ENCODE results near the gene STAU1.
"Not testable (repeated sequence)": the region's sequence is repeated elsewhere in the genome, so short reads cannot be mapped to it uniquely, and the experiment has no call there.

STAU1 gene

GRCh38 chr20:49207076-49207475 is 18.9 kb upstream of the STAU1 start:
- TF ChIP-seq SPI1 (IDR thresholded peaks at IDR 0.05; ENCODE audit: low read depth, low read length) (0 out of 2 replicates have a peak, but pooled peaks have one; percentile 6), PAX5 (IDR thresholded peaks at IDR 0.05; ENCODE audit: insufficient read depth, low read length, severe bottlenecking) (no peak)
- FAIRE-seq: no peak
- DNase-seq (ENCODE audit: insufficient read length, low spot score): no peak

- DNase-seq (ENCODE audit: insufficient read length, low spot score) (no peak), FAIRE-seq (no peak)
- no peak for TF ChIP-seq SPI1 (IDR thresholded peaks at IDR 0.05; ENCODE audit: low read depth, low read length)
- TF ChIP-seq TAF1 (IDR thresholded peaks at IDR 0.05; ENCODE audit: low read depth, low read length): no peak
- no peak for TF ChIP-seq POLR2AphosphoS5 (IDR thresholded peaks at IDR 0.05; ENCODE audit: low read depth, low read length)
- TF ChIP-seq POU2F2 (IDR thresholded peaks at IDR 0.05; ENCODE audit: low read depth, low read length): no peak
- TF ChIP-seq PAX5 (IDR thresholded peaks at IDR 0.05; ENCODE audit: insufficient read depth, low read length, severe bottlenecking): no peak
- TF ChIP-seq POLR2A (IDR thresholded peaks at IDR 0.05; ENCODE audit: low read depth, low read length): no peak
Observed at GRCh38 chr20:49203746-49204145, 15.6 kb upstream of the STAU1 start.

GRCh38 chr20:49203011-49203410 is 14.9 kb upstream of the STAU1 start:
- no peak for TF ChIP-seq POU2F2 (IDR thresholded peaks at IDR 0.05; ENCODE audit: low read depth, low read length)
- no peak for TF ChIP-seq SPI1 (IDR thresholded peaks at IDR 0.05; ENCODE audit: low read depth, low read length)
- no peak for TF ChIP-seq POLR2AphosphoS5 (IDR thresholded peaks at IDR 0.05; ENCODE audit: low read depth, low read length)
- no peak for TF ChIP-seq PAX5 (IDR thresholded peaks at IDR 0.05; ENCODE audit: insufficient read depth, low read length, severe bottlenecking)
- FAIRE-seq (no peak), DNase-seq (ENCODE audit: insufficient read length, low spot score) (no peak)

- no peak for FAIRE-seq
- no peak for TF ChIP-seq POU2F2 (IDR thresholded peaks at IDR 0.05; ENCODE audit: low read depth, low read length)
- no peak for TF ChIP-seq POLR2A (IDR thresholded peaks at IDR 0.05; ENCODE audit: low read depth, low read length)
- no peak for TF ChIP-seq SPI1 (IDR thresholded peaks at IDR 0.05; ENCODE audit: low read depth, low read length)
- no peak for TF ChIP-seq PAX5 (IDR thresholded peaks at IDR 0.05; ENCODE audit: insufficient read depth, low read length, severe bottlenecking)
- TF ChIP-seq TAF1 (IDR thresholded peaks at IDR 0.05; ENCODE audit: low read depth, low read length): no peak
- TF ChIP-seq POLR2AphosphoS5 (IDR thresholded peaks at IDR 0.05; ENCODE audit: low read depth, low read length): no peak
- DNase-seq (ENCODE audit: insufficient read length, low spot score): no peak
Observed at GRCh38 chr20:49199729-49200293, 11.7 kb upstream of the STAU1 start.

- not testable (repeated sequence) for DNase-seq (ENCODE audit: insufficient read length, low spot score); FAIRE-seq
Observed at GRCh38 chr20:49192944-49193518, 4.9 kb upstream of the STAU1 start.

GRCh38 chr20:49187330-49187850 is 744 bp downstream of the STAU1 start:
- DNase-seq (ENCODE audit: insufficient read length, low spot score) (no peak), FAIRE-seq (no peak)
- TF ChIP-seq POLR2A (IDR thresholded peaks at IDR 0.05; ENCODE audit: low read depth, low read length) (no peak), POU2F2 (IDR thresholded peaks at IDR 0.05; ENCODE audit: low read depth, low read length) (no peak), SPI1 (IDR thresholded peaks at IDR 0.05; ENCODE audit: low read depth, low read length) (no peak), TAF1 (IDR thresholded peaks at IDR 0.05; ENCODE audit: low read depth, low read length) (no peak), POLR2AphosphoS5 (IDR thresholded peaks at IDR 0.05; ENCODE audit: low read depth, low read length) (no peak), PAX5 (IDR thresholded peaks at IDR 0.05; ENCODE audit: insufficient read depth, low read length, severe bottlenecking) (no peak)

GRCh38 chr20:49186535-49187329 is 1.4 kb downstream of the STAU1 start:
- TF ChIP-seq POU2F2 (IDR thresholded peaks at IDR 0.05; ENCODE audit: low read depth, low read length) (no peak), SPI1 (IDR thresholded peaks at IDR 0.05; ENCODE audit: low read depth, low read length) (no peak), POLR2AphosphoS5 (IDR thresholded peaks at IDR 0.05; ENCODE audit: low read depth, low read length) (no peak), PAX5 (IDR thresholded peaks at IDR 0.05; ENCODE audit: insufficient read depth, low read length, severe bottlenecking) (no peak), POLR2A (IDR thresholded peaks at IDR 0.05; ENCODE audit: low read depth, low read length) (no peak), TAF1 (IDR thresholded peaks at IDR 0.05; ENCODE audit: low read depth, low read length) (no peak)
- no peak for DNase-seq (ENCODE audit: insufficient read length, low spot score)
- peak; percentile 35 for FAIRE-seq

GRCh38 chr20:49185071-49185761 is 2.9 kb downstream of the STAU1 start:
- DNase-seq (ENCODE audit: insufficient read length, low spot score): no peak
- no peak for TF ChIP-seq TAF1 (IDR thresholded peaks at IDR 0.05; ENCODE audit: low read depth, low read length)
- no peak for TF ChIP-seq PAX5 (IDR thresholded peaks at IDR 0.05; ENCODE audit: insufficient read depth, low read length, severe bottlenecking)
- no peak for TF ChIP-seq SPI1 (IDR thresholded peaks at IDR 0.05; ENCODE audit: low read depth, low read length)
- TF ChIP-seq POLR2AphosphoS5 (IDR thresholded peaks at IDR 0.05; ENCODE audit: low read depth, low read length): no peak
- no peak for TF ChIP-seq POLR2A (IDR thresholded peaks at IDR 0.05; ENCODE audit: low read depth, low read length)
- no peak for TF ChIP-seq POU2F2 (IDR thresholded peaks at IDR 0.05; ENCODE audit: low read depth, low read length)
- FAIRE-seq: no peak

GRCh38 chr20:49184691-49185070 is 3.5 kb downstream of the STAU1 start:
- no peak for DNase-seq (ENCODE audit: insufficient read length, low spot score)
- no peak for TF ChIP-seq SPI1 (IDR thresholded peaks at IDR 0.05; ENCODE audit: low read depth, low read length)
- no peak for TF ChIP-seq POLR2A (IDR thresholded peaks at IDR 0.05; ENCODE audit: low read depth, low read length)
- TF ChIP-seq POLR2AphosphoS5 (IDR thresholded peaks at IDR 0.05; ENCODE audit: low read depth, low read length): no peak
- TF ChIP-seq POU2F2 (IDR thresholded peaks at IDR 0.05; ENCODE audit: low read depth, low read length): no peak
- no peak for TF ChIP-seq TAF1 (IDR thresholded peaks at IDR 0.05; ENCODE audit: low read depth, low read length)
- no peak for TF ChIP-seq PAX5 (IDR thresholded peaks at IDR 0.05; ENCODE audit: insufficient read depth, low read length, severe bottlenecking)
- no peak for FAIRE-seq

GRCh38 chr20:49184084-49184501 is 4.0 kb downstream of the STAU1 start:
- not testable (repeated sequence) for FAIRE-seq; DNase-seq (ENCODE audit: insufficient read length, low spot score)

Data from GM12891 (cell line).